ENCODE measurements around the gene POU2F1. TPM values are rescaled to one million over a fixed set of nuclear protein-coding genes. Genes with fewer than 3 reads are reported as not detected.

Gene POU2F1
- total RNA-seq, 6 donors from 2014 or later: 9.1 to 26.8 (median 15.6) TPM

DNA sequence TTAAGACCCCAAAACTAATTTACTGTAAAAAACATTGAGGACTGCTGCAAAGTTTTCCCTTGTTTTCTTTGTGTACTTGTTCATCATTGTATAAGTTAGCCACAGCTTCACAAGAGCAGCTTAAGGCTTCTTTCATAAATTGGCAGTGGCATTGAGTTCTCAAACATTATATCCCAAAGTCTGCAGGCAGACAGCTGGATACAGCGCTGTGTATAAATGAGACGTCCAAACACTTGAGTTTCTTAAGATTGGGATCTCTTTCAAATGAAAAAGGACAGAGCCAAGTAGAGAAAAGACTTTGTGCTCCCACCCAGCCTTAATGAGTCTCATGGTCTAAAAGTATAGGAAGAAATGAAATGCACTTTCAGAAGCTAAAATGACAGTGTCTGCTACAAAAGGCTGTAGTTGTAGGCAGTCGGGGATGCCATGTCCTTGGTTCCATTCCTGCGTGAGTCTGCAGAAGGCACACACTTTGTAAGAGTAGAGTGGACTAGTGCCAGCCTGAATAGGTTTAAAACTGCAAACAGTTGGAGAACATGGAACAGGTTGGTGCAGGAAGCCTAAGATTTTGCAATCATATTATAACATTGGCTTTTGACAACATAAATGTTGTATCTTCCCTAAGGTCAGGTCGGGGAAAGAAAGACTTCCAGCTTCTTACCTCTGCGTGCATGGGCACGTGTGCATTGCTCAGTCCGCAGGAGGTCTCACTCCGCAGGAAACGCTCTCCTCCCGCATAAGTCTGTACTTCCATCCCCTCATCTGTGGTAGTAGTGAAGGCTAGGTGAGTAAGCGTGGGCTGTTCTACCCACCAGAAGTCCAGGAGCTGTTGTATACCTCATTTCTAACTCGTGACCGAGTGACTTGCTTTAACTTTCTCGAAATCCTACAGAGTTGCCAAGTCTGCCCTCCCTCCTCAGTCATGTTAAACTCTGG lies 203.3 kb downstream of the POU2F1 start:
- Histone ChIP-seq H3K4me1 (peaks cover 0 to 12% (median 3%) of the 10 kb centered on the region in 4 donors), H3K27me3 (no peaks in the 10 kb centered on the region), H3K36me3 (no peaks in the 10 kb centered on the region), H3K9me3 (no peaks in the 10 kb centered on the region), H3K27ac (no peak overlapping the region), H3K4me3 (no peak overlapping the region)
- 74 to 82% methylated on average over 15 of the region's 15 CpGs for WGBS, 2 donors
- TF ChIP-seq, protein P1, sequence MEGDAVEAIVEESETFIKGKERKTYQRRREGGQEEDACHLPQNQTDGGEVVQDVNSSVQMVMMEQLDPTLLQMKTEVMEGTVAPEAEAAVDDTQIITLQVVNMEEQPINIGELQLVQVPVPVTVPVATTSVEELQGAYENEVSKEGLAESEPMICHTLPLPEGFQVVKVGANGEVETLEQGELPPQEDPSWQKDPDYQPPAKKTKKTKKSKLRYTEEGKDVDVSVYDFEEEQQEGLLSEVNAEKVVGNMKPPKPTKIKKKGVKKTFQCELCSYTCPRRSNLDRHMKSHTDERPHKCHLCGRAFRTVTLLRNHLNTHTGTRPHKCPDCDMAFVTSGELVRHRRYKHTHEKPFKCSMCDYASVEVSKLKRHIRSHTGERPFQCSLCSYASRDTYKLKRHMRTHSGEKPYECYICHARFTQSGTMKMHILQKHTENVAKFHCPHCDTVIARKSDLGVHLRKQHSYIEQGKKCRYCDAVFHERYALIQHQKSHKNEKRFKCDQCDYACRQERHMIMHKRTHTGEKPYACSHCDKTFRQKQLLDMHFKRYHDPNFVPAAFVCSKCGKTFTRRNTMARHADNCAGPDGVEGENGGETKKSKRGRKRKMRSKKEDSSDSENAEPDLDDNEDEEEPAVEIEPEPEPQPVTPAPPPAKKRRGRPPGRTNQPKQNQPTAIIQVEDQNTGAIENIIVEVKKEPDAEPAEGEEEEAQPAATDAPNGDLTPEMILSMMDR (IDR thresholded peaks at IDR 0.05): no peak
- TF ChIP-seq POLR2A (IDR thresholded peaks at IDR 0.05) (no peak), EP300 (IDR thresholded peaks at IDR 0.05) (no peak), POLR2AphosphoS5 (IDR thresholded peaks at IDR 0.05) (no peak)
- ATAC-seq (ENCODE audit: low FRiP score in 2 of 2): no peak
- no peak for DNase-seq

DNA sequence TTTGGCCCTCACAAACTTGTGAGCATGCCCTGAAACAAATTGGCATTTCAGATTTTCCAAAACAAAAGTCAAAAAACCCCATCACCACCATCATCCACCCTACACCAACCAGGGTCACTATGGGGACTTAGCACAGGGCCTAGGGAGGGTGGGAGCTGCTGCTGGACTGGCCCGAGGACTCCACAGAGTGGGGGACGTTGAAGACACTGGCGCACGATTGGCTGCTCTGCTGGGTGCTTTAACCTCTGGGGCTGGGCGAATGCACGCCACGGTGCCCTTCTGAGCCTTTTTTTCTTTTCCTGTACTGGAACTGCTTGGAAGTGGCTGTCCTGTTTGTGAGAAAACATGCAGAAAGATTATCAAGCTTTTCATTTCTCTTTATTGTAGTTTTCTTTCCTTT lies 204.8 kb downstream of the POU2F1 start:
- DNase-seq (no peak), ATAC-seq (ENCODE audit: low FRiP score in 2 of 2) (no peak)
- TF ChIP-seq EP300 (IDR thresholded peaks at IDR 0.05) (no peak), POLR2AphosphoS5 (IDR thresholded peaks at IDR 0.05) (no peak), POLR2A (IDR thresholded peaks at IDR 0.05) (no peak)
- TF ChIP-seq, protein P1 (IDR thresholded peaks at IDR 0.05): no peak
- no peaks in the 10 kb centered on the region for H3K36me3 ChIP-seq
- H3K4me3 ChIP-seq: no peak overlapping the region
- 94 to 96% methylated on average over 7 of the region's 7 CpGs for WGBS, 2 donors
- peaks cover 0 to 12% (median 3%) of the 10 kb centered on the region in 4 donors for H3K4me1 ChIP-seq
- H3K27me3 ChIP-seq: no peaks in the 10 kb centered on the region
- H3K9me3 ChIP-seq: no peaks in the 10 kb centered on the region
- H3K27ac ChIP-seq: no peak overlapping the region

DNA sequence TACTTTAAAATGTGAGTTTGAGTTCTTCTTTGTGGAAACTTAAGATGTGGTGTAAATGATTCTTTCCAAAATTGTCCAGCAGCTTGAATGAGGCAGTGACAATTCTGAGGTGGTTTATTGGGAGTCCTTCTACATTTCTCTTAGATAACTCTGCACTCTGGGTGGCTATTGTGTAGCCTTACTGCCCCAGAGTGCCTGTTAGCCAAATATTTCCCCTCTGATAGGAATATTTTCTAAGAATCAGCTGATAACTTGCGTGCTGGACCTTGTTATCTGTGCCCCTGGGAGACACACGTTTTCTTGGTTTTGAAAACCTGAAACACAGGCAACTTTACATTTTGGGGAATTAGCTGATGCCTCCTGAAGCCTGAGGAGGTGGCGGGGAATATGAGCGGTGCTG lies 206.0 kb downstream of the POU2F1 start:
- DNase-seq (no peak), ATAC-seq (ENCODE audit: low FRiP score in 2 of 2) (no peak)
- Histone ChIP-seq H3K4me1 (peaks cover 0 to 12% (median 3%) of the 10 kb centered on the region in 4 donors), H3K36me3 (no peaks in the 10 kb centered on the region), H3K27ac (no peak overlapping the region), H3K27me3 (no peaks in the 10 kb centered on the region), H3K9me3 (no peaks in the 10 kb centered on the region), H3K4me3 (no peak overlapping the region)
- WGBS, 2 donors: 91 to 100% methylated on average over 3 to 4 of the region's 4 CpGs
- TF ChIP-seq POLR2A (IDR thresholded peaks at IDR 0.05) (no peak), POLR2AphosphoS5 (IDR thresholded peaks at IDR 0.05) (no peak), EP300 (IDR thresholded peaks at IDR 0.05) (no peak)
- TF ChIP-seq, protein P1 (IDR thresholded peaks at IDR 0.05): no peak

DNA sequence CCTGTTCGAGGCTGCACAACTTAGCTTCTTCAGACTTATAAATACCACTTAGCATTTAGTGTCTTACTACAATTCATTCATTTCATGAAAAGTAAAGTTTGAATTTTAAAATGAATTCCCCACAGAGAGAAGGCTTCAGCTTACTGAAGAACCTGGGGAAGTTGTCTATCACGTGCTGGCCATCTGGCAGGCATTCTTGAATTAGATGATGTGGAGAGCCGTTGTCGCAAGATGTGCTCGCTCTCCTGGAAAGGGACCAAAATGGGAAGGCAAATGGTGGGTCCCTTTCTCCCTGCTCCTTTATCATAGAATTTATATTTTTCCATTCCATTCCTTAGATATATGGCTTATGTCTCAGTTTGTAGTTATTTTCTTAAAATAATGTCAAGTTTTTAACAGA lies 207.2 kb downstream of the POU2F1 start:
- peak overlapping the region in 1 of 4 donors; percentile 27 for H3K27ac ChIP-seq
- WGBS, 2 donors: 57 to 67% methylated on average over 5 of the region's 5 CpGs
- ATAC-seq (ENCODE audit: low FRiP score in 2 of 2) (no peak), DNase-seq (no peak)
- no peak overlapping the region for H3K4me3 ChIP-seq
- TF ChIP-seq POLR2AphosphoS5 (IDR thresholded peaks at IDR 0.05) (no peak), POLR2A (IDR thresholded peaks at IDR 0.05) (no peak), EP300 (IDR thresholded peaks at IDR 0.05) (no peak)
- TF ChIP-seq, protein P1 (IDR thresholded peaks at IDR 0.05): no peak
- H3K36me3 ChIP-seq: no peaks in the 10 kb centered on the region
- no peaks in the 10 kb centered on the region for H3K9me3 ChIP-seq
- H3K27me3 ChIP-seq: no peaks in the 10 kb centered on the region
- peaks cover 0 to 12% (median 3%) of the 10 kb centered on the region in 4 donors for H3K4me1 ChIP-seq

Measured in upper lobe of left lung (tissue), 6 donors.